HuH-7.5 (cell line): ENCODE data around the gene CEP162.
"Not testable (repeated sequence)": the region's sequence is repeated elsewhere in the genome, so short reads cannot be mapped to it uniquely, and the experiment has no call there.

ENCODE experiments used
- DNase-seq: peaks from one replicate; pipeline ENCODE4 v3.0.0; 2011; ENCODE audit warnings: low spot score

CEP162 gene, protein sequence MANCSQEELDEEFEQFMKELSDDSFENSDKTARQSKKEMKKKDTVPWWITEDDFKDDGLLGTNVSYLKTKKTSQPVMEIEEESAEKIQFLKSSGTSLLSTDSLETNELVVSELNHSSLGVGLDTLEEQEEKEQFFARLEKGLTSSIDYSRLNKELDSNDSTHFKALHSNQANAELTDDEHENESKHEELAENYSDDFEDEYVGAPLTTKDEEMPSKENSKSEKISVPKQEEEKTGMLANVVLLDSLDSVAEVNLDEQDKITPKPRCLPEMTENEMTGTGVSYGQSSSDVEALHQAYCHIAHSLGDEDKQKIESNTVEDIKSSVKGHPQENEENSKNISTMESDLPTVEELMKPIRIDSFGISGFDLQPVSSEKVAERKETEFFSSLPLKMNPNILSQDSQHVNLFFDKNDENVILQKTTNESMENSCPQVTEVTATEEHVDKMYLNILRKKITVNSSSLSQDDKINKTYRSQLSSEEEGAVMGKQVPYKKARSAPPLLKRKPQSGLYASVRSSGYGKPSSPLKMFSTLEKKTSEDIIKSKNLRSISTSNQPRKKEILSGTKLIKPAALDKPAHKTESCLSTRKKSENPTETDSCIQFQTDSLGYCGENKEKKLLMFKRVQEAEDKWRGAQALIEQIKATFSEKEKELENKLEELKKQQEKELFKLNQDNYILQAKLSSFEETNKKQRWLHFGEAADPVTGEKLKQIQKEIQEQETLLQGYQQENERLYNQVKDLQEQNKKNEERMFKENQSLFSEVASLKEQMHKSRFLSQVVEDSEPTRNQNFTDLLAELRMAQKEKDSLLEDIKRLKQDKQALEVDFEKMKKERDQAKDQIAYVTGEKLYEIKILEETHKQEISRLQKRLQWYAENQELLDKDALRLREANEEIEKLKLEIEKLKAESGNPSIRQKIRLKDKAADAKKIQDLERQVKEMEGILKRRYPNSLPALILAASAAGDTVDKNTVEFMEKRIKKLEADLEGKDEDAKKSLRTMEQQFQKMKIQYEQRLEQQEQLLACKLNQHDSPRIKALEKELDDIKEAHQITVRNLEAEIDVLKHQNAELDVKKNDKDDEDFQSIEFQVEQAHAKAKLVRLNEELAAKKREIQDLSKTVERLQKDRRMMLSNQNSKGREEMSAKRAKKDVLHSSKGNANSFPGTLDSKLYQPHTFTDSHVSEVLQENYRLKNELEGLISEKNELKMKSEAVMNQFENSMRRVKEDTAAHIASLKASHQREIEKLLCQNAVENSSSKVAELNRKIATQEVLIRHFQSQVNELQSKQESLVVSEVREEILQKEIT (N-terminal part only)

DNA sequence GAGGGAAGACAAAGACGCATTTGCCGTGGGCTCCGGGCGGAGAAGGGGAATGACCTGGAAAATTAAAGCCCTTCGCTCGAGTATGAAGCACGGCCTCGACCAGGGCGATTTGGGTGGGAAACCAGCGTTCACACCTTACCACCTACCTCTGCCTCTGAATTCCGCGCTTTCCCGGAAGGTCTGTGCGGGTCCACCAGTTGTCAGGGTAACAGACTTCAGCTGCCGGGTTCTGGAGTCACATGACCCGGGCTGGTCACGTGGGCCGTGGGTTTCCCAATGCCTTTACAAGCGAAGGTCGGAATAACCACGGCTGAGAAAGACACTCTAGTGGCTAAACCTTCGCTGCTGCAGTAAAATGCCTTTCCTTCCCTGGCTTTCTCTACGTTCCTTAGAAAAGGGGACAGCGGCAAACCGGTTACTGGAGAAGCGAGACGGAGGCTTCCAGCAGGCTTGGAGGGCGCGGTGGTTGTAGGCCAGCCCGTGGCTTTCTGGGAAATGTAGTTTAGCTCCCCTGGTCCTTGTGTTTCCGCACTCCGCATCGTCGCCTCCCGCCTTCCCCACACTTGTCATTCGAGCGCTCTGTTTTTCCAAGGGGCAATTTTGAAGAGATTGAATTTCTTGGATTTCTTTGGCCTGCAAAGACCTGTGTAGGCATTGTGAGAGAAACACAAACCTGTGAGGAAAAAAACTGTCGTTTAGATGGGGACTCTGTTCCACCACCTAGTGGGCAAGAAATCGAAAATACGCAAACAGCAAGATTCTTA is at the start of gene CEP162:
TSS of gene CEP162 (minus strand) at position 210 of the 764 bp plus-strand sequence. CDS start 1,250 bp downstream, outside the sequence.
- peak; percentile 47 for DNase-seq

- no peak for DNase-seq
Measured at GRCh38 chr6:84274856-84275255, 47.4 kb upstream of the CEP162 start.

DNA sequence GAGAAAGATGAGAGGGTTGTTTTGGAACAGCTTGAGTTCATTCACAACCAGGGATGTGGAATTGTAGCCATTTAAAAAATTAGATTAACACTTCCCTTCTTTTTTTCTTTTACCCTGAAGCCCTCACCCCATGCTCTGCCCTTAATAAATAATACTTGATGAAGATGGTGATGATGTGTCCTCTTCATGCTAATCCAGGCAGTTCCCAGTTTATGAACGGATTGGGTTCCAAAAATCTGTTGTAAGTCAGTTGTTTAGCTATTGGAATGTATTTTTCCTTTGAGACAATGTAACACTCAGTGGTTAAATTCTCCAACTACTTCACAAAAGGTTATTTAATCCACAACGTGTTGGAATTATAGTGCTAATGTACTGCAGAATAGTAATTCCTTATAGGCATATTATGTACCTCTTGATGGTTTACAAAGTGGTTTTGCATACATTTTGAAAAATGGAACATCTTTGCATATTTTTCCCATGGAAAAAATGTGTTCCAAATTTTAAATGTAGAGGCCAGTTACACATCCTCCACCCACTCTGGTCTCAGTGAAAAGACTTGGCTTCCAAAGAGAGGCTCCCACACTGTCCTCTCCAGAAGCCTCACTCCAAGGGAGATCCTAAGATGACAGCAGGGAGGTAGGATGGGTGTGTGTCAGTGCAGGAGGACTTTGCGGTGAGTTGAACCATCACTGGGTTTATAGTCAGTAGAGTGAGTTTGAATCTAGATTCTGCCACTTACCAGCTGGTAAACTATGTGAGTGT is 45.8 kb upstream of the CEP162 start:
- no peak for DNase-seq

GRCh38 chr6:84272298-84272697 is 44.9 kb upstream of the CEP162 start:
- DNase-seq, result no peak

DNA sequence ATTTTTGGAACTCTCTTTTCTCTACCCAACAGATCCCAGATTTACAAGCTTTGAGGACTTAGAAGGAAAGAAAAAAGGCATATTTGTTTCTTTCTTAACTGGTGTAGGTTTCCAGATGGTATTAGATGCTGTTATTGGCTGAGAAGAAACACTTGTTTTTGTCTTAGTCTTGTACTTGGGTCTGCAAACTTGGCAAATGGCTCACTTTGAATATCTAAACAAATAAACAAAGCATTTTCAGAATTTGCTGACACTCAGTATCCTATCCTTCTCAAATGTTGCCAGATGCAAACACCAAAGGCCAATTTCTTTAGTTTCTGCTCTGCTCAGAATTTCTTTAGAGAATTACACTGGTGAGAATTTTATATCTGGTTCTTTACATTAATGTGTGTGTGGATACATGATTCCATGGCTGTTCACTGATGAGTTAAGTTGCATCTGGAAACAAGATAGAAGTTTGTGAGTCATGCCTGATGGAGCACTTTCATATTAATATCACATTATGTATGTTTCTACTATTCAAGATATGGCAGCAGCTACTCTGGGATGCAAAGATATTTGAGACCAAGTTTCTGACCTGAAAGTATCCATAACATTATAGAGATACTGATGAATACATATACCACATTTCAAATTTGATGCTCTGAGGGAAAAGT is 43.7 kb upstream of the CEP162 start:
- no peak for DNase-seq

DNA sequence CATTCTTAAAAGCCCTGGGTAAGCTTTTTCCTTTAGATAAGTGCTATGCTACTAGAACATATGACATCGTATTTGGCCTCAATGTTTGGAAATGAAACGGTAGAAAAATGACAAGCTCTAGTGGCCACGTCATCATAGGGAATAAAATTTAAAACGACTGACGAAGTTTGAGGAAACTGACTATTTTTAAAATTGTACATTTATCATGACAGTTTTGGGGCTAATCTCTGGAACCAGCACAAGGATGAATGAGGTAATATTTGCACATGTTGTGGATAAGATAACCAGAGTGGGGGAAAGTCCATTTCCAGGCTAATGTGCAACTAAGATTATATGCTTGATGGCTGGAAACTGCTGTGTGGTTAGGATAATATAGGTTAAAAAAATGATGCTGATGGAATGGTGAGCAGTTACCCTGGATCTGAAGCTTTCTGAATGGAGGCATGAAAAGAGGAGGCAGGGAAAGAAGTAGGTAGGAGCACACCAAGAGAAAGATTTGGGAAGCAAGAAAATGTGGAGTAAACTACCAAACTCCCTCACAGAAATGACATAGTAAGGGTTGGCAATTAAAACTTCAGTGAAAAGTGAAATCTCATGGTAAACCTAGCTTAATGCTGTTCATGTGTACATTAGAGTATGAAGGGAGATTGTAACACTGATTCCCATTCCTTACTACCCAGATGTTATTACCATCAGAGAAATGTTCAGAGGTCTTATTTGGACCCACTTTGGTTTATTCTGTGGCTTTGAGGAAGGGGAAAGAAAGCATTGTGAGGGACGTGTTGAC is 42.7 kb upstream of the CEP162 start:
- peak; percentile 20 for DNase-seq

DNA sequence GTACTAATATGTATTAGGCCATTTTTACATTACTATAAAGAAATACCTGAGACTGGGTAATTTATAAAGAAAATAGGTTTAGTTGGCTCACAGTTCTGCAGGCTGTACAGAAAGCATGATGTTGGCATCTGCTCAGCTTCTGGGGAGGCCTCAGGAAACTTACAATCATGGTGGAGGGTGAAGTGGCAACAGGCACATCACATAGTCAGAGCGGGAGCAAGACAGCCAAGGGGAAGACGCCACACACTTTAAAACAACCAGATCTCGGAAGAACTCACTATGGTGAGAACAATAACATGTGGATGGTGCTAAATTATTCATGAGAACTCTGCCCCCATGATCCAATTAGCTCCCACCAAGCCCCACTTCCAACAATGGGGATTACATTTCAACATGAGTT is 41.3 kb upstream of the CEP162 start:
- DNase-seq, result no peak

DNA sequence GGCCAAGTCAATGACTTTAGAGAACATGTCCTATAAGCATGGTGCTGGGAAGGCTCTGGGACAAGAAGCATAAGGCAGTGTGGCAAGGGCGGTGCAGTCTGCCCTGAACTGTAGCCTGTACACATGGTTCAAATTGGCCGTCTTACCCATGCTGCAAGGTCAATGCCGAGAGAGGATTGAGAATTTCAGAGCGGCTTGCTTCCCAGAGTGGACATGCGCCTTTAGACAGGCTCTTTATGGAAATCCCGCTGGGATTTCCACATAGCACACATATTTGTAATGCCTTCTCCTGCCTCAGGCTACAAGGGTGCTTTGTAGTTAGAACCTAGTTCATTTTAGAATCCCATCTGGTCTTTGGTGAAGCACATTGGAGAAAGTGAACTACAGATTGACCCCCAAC is 36.1 kb upstream of the CEP162 start:
- no peak for DNase-seq

DNA sequence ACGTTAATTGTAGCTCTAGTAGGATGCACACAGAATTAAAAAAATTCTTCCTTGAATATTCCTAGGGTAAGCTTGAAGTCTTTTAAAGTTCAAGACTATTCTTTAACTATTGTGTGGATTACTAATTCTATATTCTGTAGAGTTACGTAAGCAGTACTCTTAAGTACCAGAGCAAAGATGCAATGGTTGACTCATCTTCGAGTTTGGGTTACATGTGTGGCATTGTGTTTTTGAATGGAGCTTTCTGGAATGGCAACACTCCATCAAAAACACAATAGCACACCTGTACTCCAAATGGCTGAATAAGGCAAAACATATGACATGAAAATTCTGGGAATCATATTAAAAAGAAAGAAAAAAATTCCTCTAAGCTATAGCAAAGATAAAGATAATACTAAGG is 33.5 kb upstream of the CEP162 start:
- DNase-seq, result no peak

DNA sequence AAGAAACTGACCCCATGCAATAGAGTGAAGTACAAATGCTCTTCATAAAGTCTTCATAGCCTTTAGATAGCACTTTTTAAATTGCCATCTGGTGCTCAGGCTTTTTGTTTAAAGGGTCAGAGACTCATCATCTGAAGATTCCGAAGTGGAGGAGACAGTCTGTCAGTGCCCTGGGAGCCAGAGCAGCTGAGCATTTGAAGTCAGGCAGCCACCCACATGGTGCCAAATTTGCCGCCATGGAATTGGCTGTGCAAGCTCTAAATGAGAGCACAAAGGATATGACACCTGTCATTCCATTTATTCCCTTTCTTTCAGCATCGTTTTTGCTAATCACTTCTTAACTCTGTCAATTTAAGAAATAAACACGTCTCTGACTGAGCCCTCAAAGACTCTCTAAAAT is 32.8 kb upstream of the CEP162 start:
- no peak for DNase-seq

DNA sequence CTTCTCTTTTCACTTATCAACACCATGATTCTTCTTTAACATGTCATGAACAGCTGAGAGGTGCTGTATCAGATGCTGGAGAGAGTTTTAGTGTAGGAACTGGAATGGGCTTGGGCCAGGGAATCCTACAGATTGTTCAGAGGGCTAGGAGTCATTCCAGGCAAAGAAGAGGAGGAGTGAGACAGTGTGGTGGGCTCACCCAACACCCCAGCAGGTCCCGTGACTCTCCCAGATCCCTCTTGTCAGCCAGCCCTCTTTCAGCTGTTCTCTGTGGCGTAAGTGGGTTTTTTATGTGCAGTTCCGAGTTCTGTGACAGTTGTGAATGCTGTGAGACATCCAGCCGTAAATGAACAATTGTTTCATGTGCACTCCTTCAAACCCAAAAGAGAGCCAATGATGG is 31.4 kb upstream of the CEP162 start:
- DNase-seq, result no peak

GRCh38 chr6:84258268-84258667 is 30.8 kb upstream of the CEP162 start:
- DNase-seq, result no peak

DNA sequence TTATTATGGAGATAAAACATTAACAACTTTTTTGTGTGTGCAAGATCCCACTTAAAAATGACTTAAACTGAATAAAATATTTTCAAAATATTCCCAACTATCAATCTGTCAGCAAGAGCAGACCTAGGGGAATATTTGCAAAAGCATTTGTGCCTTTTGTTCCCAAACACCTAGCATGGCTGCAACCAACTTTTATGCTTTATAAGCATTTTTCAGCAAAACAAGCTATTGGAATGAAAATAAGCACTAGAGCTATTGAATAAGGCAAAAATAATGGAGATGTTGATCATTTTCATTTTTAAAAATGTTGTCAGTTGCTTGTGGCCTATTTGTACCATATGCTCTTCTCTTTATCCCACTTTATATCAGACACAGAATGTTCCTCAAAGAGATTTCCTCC is 28.2 kb upstream of the CEP162 start:
- DNase-seq, result no peak

GRCh38 chr6:84253380-84253779 is 25.9 kb upstream of the CEP162 start:
- no peak for DNase-seq

DNA sequence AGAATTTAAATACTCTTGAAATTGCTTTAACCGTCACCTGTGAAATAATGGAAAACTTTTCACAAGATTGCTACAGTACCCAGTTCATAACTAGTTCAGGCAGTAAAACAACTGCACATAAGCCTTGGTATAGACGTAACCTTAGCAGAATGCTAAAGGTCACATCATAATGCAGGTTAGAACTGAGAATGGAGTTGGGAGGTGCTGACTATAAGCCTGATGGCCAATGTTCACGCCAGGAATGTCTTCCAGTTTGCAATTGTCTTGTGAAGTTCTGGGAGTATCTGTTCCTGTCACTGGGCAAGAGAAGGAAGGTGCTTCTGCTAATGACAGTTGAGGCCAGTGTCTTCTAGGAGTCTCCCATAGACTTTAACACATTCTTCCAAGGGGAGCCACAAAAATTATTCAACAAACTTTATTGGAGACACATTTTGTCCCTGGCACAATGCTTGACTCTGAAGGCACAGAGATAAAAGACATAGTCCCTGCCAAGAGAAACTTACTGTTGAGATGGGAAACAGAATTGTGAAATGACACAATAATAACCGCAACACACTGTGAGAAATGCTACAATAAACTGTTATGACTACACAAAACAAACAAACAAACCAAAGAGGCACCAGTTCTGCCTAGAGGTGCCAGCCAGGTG is 24.6 kb upstream of the CEP162 start:
- DNase-seq, result no peak

DNA sequence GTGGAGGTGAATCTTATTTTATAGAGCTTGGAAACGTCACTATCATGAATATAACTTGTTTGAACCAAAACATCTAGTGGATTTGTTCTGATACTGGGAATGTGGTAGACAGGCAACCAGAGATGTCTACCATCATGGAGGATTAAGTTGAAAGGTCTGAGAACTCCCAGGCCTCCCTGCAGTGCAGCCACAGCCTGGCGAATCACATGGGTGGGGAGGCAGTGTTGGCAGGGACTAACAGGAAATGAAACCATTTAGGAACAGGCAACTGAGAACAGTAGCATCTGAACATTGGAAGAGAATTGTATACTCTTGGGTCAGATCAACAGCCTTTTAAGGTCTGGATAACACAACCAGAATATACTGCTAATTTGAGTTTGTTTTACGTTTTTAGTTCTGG is 22.3 kb upstream of the CEP162 start:
- no peak for DNase-seq

GRCh38 chr6:84244416-84245081 is 17.1 kb upstream of the CEP162 start:
- not testable (repeated sequence) for DNase-seq

GRCh38 chr6:84243240-84243639 is 15.8 kb upstream of the CEP162 start:
- DNase-seq, result no peak
